HG03432 (cell line): ENCODE data around the gene CXXC5.
A peak's percentile ranks its signal among the peaks of the same experiment; 100 is the strongest.
"Not testable (repeated sequence)": the region's sequence is repeated elsewhere in the genome, so short reads cannot be mapped to it uniquely, and the experiment has no call there.

Experiments
- ATAC-seq: cut with Tn5 transposase; IDR thresholded peaks from one replicate; pipeline ENCODE4 v1.9.1; 2021; ENCODE audit warnings: mild to moderate bottlenecking, moderate library complexity; ENCODE audit not compliant: unreplicated experiment

The CXXC5 gene

DNA sequence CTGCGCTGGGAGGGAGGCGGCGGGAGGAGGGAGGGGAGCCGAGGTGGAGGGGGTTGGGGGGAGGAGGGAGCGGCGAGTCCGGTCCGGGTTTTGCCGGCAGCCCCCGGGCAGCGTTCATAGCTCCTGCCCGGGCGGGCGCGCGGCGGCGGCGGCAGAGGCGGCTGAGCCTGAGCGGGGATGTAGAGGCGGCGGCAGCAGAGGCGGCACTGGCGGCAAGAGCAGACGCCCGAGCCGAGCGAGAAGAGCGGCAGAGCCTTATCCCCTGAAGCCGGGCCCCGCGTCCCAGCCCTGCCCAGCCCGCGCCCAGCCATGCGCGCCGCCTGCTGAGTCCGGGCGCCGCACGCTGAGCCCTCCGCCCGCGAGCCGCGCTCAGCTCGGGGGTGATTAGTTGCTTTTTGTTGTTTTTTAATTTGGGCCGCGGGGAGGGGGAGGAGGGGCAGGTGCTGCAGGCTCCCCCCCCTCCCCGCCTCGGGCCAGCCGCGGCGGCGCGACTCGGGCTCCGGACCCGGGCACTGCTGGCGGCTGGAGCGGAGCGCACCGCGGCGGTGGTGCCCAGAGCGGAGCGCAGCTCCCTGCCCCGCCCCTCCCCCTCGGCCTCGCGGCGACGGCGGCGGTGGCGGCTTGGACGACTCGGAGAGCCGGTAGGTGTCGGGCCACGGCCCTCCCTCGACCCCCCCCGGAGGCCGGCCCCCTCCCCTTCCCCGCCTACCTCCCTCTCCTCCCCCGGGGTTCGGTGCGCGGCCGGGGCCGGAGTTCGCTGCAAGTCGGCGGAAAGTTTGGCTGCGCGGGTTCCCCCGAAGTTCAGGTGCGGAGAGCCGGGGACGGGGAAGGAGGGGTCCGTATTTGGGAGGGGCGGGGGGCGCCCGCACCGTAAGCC lies at the start of gene CXXC5:
Gene CXXC5 (plus strand): TSS at position 145 of the 877 bp plus-strand sequence. CDS start 32,175 bp downstream, outside the sequence.
- ATAC-seq: peak; percentile 29

DNA sequence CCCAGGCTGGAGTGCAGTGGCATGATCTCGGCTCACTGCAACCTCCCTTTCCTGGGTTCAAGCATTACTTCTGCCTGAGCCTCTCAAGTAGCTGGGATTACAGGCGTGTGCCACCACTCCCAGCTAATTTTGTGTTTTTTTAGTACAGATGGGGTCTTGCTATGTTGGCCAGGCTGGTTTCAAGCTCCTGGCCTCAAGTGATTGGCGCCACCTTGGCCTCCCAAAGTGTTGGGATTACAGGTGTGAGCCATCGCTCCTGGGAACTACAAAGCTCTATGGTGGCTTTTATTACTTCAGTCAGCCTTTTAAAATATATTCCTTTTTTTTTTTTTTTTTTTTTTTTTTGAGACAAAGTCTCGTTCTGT lies 49.6 kb upstream of the CXXC5 start:
- ATAC-seq: not testable (repeated sequence)

DNA sequence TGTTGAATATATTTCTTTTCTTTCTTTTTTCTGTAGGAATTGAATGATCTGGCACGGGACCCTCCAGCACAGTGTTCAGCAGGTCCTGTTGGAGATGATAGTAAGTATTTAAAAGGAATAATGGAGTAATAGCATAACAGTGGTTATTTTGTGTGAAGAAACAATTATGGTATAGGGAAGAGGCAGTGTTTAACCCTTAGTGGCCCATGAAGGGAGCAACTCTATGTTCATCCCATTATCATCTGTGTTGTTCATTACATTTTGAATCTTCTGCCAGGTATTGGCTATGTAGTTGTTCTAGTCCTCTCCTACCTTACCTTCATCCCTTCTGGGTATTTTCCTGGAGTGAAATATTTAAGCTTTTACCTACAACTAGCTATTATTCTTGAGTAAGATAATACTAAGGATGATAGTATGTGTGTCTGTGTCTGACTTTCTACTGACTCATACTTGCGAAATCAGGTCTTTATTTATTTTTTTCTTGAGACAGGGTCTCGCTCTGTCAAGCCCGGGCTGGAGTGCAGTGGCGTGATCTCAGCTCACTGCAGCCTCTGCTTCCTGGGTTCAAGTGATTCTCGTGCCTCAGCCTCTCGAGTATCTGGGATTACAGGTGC lies 47.7 kb upstream of the CXXC5 start:
- no peak for ATAC-seq

DNA sequence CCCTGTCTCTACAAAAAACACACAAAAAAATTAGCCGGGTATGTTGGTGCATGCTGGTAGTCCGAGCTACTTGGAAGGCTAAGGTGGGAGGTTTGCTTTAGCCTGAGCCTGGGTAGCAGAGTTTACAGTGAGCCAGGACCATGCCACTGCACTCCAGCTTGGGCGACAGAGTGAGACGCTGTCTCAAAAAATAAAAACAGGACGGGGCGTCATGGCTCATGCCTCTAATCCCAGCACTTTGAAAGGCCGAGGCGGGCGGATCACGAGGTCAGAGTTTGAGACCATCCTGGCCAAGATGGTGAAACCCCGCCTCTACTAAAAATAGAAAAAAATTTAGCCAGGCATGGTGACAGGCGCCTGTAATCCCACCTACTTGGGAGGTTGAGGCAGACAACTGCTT lies 46.7 kb upstream of the CXXC5 start:
- ATAC-seq: no peak

DNA sequence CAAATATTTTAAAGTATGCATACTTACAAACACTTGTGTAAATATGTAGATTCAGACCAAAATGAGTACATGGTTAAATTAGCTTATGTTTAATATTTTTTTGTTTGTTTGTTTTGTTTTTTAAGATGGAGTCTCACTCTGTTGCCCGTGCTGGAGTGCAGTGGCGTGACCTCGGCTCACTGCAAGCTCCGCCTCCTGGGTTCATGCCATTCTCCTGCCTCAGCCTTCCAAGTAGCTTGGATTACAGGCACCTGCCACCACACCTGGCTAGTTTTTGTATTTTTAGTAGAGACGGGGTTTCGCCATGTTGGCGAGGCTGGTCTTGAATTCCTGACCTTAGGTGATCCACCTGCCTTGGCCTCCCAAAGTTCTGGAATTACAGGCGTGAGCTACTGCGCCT lies 46.2 kb upstream of the CXXC5 start:
- ATAC-seq: not testable (repeated sequence)

DNA sequence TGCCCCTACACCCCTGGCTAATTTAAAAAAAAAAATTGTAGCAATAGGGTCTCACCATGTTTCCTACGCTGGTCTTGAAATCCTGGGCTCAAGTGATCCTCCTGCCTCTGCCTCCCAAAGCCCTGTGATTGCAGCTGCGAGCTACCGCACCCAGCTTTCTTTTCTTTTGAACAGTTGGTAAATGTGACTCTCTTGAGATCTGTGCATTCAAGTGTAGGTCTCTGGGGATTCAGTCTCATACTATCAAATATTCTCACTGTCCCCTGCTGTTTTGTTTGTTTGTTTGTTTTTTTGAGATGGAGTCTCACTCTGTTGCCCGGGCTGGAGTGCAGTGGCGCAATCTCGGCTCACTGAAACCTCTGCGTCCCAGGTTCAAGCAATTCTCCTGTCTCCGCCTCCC lies 42.3 kb upstream of the CXXC5 start:
- ATAC-seq: no peak

DNA sequence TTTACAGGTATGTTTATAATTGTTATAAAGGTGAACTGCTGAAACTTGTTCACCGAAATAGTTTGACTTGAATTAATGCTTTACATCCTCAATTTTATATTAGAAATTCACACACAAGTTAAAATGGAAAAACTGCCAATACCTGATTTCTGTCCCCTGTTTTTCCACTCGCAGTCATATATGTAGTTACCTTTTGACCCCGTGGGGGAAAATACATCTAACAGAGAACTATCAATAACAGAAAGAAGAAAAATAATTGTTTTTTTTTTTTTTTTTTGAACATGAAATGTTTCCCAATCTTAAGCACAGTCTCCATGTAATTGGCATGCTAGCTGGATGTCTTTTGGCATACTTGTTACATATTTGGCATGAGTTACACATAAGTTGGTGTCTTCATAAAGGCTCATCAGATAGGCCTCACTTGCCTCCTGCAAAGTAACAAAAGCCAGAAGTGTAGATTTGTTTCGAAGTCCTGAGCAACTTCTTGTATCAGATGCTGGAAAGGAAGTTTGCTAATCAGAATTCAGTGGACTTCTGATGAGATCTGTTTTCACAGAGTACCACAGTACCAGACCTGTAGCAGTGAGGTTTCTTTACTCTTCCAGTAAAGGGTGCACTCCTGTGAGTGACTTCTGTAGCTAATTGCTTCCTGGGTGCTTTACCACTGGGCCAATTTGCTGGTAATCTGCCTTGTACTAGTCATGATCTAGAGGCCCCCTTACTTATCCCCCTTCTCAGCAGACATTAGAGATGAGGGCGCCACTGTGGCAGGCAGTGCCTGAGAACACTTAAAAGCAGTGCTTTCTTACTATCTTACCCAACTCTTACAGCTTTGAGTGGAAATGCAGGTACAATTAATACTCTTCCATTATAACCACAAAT lies 36.2 kb upstream of the CXXC5 start:
- ATAC-seq: no peak

DNA sequence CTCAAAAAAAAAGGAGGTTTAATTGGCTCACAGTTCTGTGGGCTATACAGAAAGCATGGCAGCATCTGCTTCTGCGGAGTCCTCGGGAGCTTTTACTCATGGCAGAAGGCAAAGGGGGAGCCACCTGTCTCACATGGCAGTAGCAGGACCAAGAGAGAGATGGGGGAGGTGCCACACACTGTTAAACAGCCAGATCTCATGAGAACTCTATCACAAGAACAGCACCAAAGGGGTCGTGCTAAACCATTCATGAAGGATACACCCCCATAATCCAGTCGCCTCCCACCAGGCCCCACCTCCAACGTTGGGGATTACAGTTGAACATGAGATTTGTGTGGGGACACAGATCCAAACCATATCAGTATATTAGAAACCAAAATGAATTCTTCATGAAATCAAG lies 28.3 kb upstream of the CXXC5 start:
- no peak for ATAC-seq

DNA sequence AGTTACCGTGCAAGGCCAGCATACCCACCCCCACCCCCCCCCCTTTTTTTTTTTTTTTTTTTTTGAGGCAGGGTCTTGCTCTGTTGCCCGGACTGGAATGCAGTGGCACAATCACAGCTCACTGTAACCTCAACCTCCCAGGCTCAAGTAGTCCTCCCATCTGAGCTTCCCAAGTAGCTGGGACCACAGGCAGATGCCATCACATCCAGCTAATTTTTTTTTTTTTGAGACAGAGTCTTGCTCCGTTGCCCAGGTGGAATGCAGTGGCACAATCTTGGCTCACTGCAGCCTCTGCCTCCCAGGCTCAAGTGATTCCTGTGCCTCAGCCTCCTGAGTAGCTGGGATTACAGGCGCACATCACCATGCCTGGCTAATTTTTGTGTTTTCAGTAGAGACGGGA lies 22.8 kb upstream of the CXXC5 start:
- not testable (repeated sequence) for ATAC-seq

DNA sequence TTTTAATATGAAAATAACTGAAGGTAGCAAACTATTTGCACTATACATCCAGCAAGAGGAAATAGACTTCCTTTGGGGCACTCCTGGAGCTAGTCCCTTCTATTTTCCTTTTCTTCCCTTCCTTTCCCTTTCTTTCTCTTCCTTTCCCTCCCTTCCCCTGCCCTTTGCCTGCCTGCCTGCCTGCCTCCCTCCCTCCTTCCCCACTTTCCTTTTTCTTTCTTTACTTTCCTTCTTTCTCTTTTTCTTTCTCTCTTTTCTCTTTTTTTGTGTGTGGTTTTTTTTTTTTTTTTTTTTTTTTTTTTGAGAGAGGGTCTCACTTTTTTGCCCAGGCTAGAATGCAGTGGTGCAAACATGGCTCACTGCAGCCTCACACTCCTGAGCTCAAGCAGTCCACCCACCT lies 17.3 kb upstream of the CXXC5 start:
- ATAC-seq: no peak

DNA sequence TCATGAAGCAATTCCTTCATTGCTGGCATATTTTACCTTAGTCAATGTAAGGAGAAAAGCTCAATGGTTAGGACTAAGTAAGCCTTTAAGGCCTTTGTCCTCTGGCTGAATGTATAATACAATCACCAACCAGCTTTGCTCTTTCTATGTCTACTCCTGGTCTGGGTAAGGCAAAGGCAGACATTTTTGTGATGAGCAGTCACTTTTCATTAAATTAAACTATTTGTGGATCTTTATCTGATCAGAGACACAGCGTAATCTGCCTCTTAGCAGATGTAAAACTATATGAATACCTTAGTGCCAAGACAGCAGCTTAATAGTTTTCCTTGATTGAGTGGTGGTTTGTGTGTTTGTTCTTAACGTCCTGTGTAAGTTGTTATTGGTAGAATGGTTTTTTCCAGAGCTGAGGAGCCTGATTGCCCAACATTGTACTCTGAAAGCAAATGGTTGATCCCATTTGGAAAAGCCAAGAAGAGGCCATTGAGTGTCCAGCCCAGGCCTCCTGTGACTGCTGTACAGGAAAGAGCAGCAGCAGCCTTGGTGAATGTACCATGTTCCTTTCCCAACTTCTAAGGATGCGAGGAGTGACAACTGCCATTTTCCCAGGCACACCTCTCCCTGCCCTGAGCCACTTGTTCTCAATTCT lies 16.5 kb upstream of the CXXC5 start:
- no peak for ATAC-seq

DNA sequence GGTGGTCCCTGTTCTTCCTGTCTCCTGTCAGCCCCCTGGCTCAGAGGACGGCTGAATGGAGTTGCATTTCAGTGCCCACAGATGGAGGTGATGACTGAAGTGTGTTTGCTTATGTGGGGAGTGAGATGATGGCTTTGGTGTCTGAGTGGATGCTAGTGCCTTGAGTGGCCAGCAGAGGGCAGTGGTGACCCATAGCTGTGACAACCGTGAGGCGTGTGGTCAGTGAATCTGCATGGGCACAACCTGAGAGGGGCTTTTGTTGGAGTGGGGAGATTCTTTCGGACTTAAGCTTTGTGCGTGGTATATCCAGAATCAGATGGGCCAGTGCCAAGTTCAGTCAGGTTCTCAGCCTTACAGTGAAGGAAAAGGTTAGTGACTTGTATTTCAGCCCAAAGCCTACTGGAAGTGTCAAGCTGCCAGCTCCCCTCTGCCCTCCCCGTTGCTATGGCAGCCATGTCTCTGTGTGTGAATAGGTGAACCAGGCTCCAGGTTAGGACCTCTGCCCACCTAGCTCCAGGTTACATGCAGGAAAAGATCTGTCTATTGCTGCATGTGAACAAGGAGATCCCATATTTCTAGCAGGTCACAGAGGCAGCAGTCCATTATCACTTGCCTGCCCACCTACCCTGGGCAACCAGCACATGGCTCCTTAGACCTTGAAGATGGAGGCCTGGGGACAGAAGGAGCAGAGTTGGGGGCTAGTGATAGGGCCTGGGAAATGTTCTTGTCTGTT lies 14.7 kb upstream of the CXXC5 start:
- ATAC-seq: no peak

DNA sequence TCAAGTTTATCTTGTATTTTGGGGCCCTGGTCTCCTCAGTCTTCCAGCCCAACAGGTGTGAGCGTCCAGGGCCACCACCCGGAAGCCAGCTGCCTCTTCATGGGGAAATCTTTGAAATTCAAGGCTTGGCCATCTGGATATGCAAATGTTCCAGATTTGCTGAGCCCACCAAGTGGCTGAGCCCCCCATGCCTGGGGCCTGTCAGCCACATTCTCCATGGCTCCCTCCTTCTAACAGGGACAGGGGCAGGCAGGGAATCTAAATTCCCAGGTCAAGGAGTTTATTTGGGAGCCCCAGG lies 14.2 kb upstream of the CXXC5 start:
- no peak for ATAC-seq

DNA sequence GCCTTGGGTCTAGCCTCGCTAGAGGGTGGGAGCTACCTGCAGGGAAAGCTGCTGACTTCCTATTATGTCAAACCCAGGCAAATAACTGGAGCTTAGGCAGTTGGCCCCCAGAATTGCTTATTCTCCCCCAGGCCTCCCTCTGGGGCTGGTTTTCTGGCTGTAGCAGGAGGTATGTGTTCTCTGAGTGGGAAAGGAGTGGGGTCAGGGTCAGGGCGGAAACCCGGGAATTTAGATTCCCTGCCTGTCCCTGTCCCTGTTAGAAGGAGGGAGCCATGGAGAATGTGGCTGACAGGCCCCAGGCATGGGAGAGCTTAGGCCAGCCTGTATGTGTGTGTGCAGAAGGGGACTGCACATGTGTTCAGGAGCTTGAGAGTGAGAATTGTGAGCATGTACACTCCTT lies 13.6 kb upstream of the CXXC5 start:
- no peak for ATAC-seq

DNA sequence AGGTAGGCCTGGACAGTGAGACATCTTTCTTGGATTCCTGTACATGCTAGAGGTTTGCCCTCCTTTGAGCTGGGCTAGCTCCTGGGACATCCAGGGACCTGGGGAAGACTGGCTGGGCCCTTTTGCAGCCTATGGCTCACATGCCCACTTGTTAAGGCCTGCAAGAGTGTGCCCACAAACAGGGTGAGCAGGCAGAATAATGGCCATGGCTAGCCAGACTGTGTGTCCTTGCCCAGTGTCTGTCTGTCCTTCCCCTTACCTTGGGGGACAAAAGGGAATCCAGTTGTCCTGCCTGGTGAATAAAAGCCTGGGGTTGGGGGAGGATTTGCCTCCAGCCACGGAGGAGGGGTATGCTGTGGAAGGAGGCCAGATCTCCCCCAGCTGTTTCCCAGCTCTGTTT lies 13.0 kb upstream of the CXXC5 start:
- no peak for ATAC-seq

DNA sequence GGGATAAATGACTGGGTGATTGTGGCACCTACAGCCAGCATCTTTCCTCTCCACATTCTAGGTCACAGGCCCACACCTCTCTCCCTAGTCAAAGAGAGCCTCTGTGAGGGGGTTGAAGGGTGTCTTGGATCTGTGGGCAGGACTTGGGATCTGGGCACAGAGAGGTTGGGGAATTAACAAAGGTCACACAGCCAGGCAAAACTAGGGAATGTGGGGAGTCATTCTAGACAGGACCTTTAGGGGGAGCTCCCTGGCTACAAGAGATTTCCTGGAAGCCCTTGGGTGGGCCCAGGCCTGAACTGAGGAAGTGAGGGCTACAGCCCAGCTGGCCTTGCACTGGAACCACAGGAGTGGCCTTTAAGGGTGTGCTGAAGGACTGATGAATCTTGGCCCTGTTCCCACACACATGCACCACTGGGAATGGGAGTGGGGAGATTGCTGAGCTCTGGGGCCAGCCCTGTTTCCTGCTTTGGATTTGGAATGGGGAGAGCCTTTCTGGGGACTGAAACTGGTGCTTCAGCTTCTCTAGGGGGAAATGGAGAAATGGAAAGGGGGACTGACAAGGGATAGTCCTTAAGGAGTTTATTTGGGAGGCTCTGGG lies 12.4 kb upstream of the CXXC5 start:
- ATAC-seq: no peak

DNA sequence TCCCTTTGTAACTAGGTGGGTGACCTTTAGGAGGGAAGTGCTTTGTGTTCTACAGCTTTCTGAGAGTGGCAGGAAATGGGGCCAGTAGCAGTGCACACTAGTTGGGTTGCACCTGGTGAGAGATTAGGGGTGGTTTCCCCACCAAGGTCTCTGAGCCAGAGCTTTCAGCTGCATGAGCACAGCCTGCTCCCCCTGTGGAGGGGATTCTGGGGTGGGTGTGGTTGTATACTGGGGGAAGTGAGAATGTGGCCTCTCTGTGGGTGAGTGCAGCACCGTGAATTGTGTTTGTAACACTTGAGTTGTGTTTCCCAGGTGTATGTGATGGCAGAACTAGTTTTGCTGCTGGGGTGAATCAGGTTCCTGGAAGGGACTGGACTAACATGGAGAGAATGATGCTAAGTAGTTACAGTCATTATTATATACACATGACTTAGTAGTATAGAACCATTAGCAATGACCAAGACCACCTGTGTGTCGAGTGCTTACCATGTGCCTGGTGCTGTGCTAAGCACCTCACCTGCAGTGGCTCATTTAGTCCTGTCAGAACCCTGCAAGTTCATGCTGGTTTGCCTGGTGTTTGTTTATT lies 11.8 kb upstream of the CXXC5 start:
- ATAC-seq: peak; percentile 74

DNA sequence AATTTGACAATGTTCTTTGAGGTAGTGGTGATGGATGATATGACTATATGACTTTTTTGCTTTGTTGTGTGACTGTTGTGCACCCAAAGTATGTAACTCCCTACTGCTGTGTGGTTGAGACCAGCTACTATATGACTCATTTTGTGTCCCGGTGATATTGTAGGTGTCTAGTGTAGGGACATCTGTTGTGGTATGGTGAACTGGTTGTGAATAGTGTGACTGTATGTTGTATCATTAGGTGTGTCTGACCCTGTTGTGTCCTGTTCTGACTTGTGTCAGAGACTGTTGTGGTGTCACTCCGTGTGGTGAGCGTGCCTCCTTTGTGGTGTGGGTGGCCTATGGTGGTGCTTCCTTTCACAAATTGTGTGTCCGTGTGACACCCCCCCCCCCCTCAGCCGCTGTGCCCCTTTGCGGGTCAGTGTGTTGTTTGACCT lies 11.2 kb upstream of the CXXC5 start:
- peak; percentile 19 for ATAC-seq

DNA sequence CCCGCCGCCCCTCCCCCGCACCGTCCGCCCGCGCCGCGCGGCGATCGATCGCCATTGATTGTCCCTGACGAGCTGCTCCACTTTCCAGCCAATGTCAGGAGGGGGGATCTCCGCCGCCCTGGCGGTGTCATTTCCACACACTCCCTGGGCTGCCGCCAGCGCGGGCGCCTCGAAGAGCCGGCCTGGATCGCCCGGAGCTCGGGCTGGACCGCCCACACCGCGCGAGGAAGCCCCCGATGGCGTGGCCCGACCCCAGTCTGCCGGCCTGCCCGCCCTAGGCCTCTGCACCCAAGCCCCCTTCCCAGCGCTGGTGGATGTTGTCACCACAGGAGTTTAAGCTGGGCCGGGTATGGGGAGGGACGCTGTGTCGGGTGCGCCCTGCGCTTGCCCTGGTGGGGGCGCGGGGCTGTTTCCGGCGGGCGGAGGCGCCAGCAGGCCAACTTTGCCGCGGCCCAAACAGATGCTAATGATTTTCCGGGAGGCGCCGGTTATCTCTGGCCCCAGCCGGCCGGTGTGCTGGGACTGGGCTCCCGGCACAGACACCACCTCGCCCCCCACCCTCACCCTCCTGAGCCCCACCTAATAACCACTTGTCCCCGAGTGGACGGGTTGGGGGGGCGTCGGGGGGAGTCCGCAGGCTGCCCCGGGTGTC lies 10.6 kb upstream of the CXXC5 start:
- ATAC-seq: peak; percentile 35
